Measurements from ENCODE around the gene MAPK8IP3.
A peak's percentile ranks its signal among the peaks of the same experiment; 100 is the strongest.

The MAPK8IP3 gene, protein sequence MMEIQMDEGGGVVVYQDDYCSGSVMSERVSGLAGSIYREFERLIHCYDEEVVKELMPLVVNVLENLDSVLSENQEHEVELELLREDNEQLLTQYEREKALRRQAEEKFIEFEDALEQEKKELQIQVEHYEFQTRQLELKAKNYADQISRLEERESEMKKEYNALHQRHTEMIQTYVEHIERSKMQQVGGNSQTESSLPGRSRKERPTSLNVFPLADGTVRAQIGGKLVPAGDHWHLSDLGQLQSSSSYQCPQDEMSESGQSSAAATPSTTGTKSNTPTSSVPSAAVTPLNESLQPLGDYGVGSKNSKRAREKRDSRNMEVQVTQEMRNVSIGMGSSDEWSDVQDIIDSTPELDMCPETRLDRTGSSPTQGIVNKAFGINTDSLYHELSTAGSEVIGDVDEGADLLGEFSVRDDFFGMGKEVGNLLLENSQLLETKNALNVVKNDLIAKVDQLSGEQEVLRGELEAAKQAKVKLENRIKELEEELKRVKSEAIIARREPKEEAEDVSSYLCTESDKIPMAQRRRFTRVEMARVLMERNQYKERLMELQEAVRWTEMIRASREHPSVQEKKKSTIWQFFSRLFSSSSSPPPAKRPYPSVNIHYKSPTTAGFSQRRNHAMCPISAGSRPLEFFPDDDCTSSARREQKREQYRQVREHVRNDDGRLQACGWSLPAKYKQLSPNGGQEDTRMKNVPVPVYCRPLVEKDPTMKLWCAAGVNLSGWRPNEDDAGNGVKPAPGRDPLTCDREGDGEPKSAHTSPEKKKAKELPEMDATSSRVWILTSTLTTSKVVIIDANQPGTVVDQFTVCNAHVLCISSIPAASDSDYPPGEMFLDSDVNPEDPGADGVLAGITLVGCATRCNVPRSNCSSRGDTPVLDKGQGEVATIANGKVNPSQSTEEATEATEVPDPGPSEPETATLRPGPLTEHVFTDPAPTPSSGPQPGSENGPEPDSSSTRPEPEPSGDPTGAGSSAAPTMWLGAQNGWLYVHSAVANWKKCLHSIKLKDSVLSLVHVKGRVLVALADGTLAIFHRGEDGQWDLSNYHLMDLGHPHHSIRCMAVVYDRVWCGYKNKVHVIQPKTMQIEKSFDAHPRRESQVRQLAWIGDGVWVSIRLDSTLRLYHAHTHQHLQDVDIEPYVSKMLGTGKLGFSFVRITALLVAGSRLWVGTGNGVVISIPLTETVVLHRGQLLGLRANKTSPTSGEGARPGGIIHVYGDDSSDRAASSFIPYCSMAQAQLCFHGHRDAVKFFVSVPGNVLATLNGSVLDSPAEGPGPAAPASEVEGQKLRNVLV (N-terminal part only)

GRCh38 chr16:1705688-1706385 is at the start of gene MAPK8IP3:
MAPK8IP3 (plus strand) TSS chr16:1706195; CDS start chr16:1706340, 145 bp downstream.
- DNase-seq = peak; percentile 84

GRCh38 chr16:1656808-1657617 is 49.0 kb upstream of the MAPK8IP3 start:
- DNase-seq = no peak

DNA sequence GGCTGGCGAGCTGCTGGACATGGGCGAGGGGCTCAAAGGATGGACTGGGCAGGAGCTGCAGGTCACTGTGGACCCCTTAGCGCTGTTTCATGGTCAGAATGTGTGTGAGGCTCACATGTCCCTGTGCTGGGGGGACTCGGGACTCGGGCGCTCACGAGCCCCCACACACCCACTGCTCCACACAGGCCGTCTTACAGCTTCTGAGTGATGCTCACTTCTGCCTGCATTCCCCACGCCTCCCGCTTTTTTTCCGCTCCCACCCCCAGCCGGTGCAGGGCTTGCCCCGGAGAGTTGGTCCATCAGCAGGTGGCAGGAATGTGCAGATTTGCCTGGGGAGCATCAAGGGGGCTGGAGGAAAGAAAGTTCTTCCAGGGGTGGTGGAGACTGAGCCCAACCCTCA is 48.2 kb upstream of the MAPK8IP3 start:
- DNase-seq = no peak

DNA sequence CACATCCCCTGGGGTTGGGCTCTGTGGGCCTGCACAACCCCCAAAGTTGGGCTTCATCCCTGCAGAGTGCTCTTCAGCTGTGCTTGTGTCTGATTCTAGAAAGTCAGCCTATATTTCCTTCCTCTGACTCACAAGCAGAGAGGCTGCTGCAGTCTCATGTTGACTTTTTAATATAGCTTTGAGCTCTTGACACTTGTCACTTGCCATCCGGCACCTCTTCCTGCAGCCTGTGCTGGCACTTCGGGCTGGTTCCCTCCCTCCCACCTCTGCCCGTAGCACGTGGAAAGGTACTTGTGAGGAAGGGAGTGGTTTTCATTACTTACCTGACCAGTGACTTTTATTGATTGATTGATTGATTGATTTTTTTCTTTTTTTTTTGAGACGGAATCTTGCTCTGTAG is 47.0 kb upstream of the MAPK8IP3 start:
- DNase-seq = no peak

- no peak for DNase-seq
Observed at GRCh38 chr16:1661826-1662225, 44.2 kb upstream of the MAPK8IP3 start.

- no peak for DNase-seq
Observed at GRCh38 chr16:1662543-1662942, 43.5 kb upstream of the MAPK8IP3 start.

GRCh38 chr16:1665829-1666228 is 40.2 kb upstream of the MAPK8IP3 start:
- DNase-seq = no peak

- DNase-seq = no peak
Observed at GRCh38 chr16:1666316-1666715, 39.7 kb upstream of the MAPK8IP3 start.

- DNase-seq = no peak
Observed at GRCh38 chr16:1667271-1667670, 38.7 kb upstream of the MAPK8IP3 start.

- no peak for DNase-seq
Observed at GRCh38 chr16:1667916-1668315, 38.1 kb upstream of the MAPK8IP3 start.

DNA sequence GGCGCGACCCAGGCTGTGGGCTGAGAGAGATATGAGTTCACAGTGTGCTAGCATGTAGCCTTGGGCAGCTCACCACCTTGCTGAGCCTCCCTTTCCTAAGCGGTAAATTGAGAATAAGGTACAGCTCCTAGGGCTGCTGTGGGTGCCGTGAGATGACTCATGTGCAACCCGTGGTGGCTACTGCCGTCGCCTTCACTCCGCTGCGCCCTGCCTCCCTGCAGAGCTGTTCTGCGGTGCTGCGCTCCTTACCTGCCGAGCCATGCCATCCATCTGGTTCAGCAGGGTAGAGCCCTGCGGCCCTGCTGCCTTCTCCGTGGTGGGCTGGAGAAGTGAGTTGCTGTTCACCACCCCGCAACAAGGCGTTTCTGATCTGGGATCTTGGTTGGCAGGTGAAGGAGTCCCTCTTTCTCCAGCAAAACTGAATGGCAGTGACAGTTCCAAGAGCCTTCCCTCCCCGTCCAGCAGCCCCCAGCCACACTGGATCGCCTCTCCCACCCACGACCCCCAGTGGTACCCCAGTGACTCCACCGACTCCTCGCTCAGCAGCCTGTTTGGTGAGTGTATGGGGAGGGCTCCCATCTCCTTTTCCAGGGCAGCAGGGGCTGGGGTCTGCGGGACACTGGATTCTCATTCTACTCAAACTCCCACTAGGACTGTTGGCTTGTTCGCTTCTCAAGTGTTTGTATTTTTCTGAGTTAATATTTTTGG is 37.2 kb upstream of the MAPK8IP3 start:
- no peak for DNase-seq

DNA sequence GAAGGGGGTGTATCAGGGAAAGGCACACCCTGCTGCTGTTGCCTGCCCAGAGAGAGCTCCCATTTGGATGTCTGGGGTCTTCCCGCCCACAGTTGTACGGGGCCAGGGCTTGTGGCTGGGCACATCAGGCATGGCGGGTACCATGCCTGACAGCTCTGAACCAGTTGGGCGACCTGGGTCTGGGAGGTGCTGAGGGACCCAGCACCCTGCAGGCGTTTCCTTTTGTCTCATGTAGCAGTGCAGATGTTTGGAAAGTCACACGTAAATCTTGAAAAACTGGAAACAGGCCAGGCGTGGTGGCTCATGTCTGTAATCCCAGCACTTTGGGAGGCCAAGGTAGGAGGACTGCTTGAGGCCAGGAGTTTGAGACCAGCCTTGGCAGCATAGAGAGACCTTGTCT is 36.3 kb upstream of the MAPK8IP3 start:
- no peak for DNase-seq

- no peak for DNase-seq
Observed at GRCh38 chr16:1670371-1670770, 35.6 kb upstream of the MAPK8IP3 start.

DNA sequence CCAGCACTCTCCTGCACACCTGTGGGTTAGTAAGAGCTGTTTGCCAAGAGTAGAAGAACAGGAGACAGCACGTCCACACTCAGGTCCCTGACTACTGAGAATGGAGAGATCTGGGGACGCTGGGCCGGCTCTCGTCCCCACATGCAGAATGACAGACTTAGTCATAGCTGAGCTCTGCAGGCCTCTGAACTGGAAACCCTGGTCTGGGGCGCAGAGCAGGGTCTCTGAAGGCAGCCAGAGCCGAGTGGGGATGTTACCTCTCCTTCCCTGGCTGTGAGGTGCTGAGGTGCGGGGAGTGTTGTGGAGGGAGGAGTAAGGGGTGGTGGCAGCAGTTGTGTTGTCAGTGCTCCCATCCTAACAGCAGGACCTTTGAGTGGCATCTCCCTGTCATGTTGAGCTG is 35.1 kb upstream of the MAPK8IP3 start:
- DNase-seq = no peak

DNA sequence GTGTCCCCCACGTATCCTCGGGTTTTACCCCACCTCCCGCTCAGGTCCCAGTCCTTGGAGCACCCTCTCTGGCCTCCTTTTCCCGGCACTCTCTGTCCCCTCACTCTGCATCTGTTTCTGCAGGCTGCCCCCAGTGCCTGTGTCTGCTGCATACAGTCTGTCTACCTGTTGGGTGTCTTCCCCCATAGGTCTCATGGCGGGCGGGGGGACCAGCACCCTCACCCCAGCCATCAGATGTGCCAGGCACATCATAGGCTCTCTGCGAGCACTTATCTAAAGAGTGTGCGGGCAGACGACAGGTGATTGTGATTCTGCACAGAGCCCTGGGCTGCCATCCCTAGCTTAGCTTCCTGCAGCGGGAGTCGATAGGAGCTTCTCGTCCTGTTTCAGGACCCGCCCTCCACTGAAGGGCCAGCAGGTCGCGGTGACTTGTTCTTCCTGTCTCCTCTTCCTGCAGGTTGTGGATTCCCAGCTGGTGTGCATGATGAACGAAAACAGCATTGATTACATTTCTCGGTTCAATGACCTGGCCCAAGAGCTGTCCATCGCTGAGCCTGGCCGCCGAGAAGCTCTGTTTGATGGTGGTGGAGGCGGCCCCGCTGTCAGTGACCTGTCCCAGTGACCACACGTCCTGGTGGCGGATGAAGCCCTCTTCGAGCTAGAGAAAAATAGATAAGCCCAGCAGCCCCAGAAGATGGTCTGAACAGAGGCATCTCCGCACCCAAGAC is 32.4 kb upstream of the MAPK8IP3 start:
- DNase-seq = no peak

DNA sequence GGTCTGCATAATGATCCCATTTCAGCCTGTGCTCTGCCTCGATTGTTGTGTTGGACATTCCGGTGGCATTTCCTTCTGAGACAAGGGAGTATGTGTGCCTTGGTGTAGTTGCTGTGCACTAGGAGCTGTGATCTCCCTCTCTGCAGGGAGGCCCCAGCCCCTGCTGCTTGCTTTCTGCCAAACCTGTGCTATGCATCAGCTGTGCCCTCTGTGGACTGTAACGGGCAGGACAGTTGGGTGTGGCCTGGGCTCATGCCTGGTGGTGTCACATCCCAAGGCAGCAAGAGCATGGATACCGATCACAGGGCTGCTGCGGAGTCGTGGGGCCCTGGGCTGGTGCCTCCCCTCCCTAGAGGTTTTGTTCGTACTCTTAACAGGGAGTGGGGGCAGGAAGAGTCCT is 31.7 kb upstream of the MAPK8IP3 start:
- no peak for DNase-seq

DNA sequence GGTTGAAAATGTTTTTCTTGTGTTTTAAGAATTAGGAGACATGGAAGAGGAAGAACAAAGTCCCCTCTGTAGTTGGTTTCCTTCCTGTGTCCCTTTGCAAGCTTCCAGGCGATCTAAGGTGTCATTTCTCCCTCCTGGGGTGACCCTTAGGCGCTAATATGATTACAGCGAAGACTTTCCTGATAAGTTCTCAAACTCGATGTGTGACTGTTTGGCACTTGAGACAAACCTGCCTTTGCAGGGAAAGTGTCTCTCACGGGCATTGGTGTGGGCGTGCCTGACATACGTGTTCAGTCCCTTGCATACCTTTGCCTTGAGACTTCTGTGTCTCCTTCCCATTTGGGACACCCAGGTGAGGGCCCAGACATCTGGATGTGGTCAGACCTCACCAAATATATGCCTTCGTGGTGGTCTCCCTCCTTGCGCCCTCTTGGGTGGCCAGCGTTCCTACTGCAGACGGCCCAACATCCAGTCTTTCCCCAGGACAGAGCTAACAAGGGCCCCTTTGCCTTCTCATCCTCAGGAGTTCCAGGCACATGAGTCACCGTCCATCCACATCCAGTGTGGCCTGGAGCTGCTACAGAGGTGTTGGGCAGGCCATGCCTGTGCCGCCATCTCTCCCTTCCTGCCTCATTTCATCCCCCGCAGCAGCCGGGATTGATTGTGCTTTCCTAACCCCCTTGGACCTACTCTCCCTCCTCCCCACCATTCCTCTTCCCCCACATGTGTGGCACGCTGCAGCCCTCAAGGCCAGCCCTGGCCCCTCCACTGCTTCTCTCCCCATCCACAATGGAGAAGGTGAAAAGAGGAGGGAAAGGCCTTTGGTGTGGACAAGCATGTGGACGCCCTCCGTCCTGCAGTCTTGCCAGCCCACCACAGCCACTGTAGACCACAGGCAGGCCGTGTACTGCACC is 31.0 kb upstream of the MAPK8IP3 start:
- no peak for DNase-seq

DNA sequence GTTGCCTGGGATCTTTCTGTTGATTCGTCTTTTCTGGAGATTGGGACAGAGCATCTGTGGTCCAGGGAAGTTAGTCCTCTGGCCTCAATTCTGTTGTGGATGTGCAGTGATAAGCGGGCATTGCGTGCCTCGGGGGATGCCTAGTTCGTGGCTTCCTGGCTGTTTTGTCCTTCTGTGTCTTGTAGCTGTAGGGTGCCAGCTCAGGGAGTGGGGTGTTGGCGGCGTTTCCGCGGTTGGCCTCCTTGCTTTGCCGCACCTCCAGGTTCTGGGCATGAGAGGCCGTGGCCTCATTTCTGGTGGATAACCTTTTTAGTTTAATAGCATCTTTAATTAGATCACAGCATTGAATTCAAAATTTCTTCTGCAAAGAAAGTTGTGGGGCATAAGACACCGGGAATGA is 29.3 kb upstream of the MAPK8IP3 start:
- no peak for DNase-seq

- DNase-seq = no peak
Observed at GRCh38 chr16:1677339-1677738, 28.7 kb upstream of the MAPK8IP3 start.

Data from NK-92 treated with Interleukin-12 subunit alpha and Interleukin-12 subunit beta, amount 100 ng/mL, for 24 hours (cell line).